MCF 10A (cell line): ENCODE results near the gene RNF150. TPM values are rescaled to one million over a fixed set of nuclear protein-coding genes. Genes with fewer than 3 reads are reported as not detected.

Experiments used
- BruUV-seq: library from RNA; stranded (reverse); fragments of 400-500 nt; replicated peaks from 2 replicates; lab custom pipeline; 2021; lab: Mats Ljungman, UMichigan
- CTCF ChIA-PET: fragments of 300-600 bp; sonication (Branson Sonifier 250); formaldehyde crosslinking; extraction: SDS; loops from one replicate; lab custom pipeline; 2021; ENCODE audit warnings: antibody characterized with exemption, inconsistent platforms; lab: Yijun Ruan, JAX
- POLR2A ChIA-PET: fragments of 300-600, 350-650 bp; sonication (Branson Sonifier 250); formaldehyde crosslinking; extraction: SDS; loops from one replicate; lab custom pipeline; 2020; ENCODE audit warnings: antibody characterized with exemption, inconsistent platforms; lab: Yijun Ruan, JAX
- DNase-seq: peaks from one replicate; pipeline ENCODE4 v3.0.0-alpha.2; 2018; ENCODE audit not compliant: unreplicated experiment
- H3K27ac Mint-ChIP-seq: one replicate; pipeline ENCODE4 v1.8.0; 2022; ENCODE audit warnings: mild to moderate bottlenecking, low read depth, mixed read lengths; ENCODE audit not compliant: unreplicated experiment
- H3K27me3 Mint-ChIP-seq: one replicate; pipeline ENCODE4 v1.8.0; 2022; ENCODE audit warnings: mixed read lengths; ENCODE audit not compliant: insufficient read depth, unreplicated experiment
- H3K36me3 Mint-ChIP-seq: one replicate; pipeline ENCODE4 v1.8.0; 2022; ENCODE audit warnings: mild to moderate bottlenecking, moderate library complexity, mixed read lengths; ENCODE audit not compliant: insufficient read depth, unreplicated experiment
- H3K4me1 Mint-ChIP-seq: one replicate; pipeline ENCODE4 v1.8.0; 2022; ENCODE audit warnings: mixed read lengths; ENCODE audit not compliant: insufficient read depth, unreplicated experiment
- H3K4me3 Mint-ChIP-seq: one replicate; pipeline ENCODE4 v1.8.0; 2022; ENCODE audit warnings: mild to moderate bottlenecking, moderate library complexity, mixed read lengths; ENCODE audit not compliant: unreplicated experiment
- H3K9me3 Mint-ChIP-seq: one replicate; pipeline ENCODE4 v1.8.0; 2022; ENCODE audit warnings: mixed read lengths; ENCODE audit not compliant: unreplicated experiment
- intact Hi-C: fragments of 100-400 bp; cut with micrococcal nuclease; formaldehyde crosslinking; loops from 2 replicates; pipeline ENCODE4 v1.14.1; 2022
- total RNA-seq: library from RNA; stranded (reverse); gene quantifications from 2 replicates; pipeline ENCODE4 v1.2.3, GENCODE V29; 2022
- TF ChIP-seq, protein P1 (sequence below): fragments of 200-600 bp; IDR thresholded peaks from one replicate; pipeline ENCODE4 v1.8.0; 2022; ENCODE audit warnings: antibody characterized with exemption, mild to moderate bottlenecking; ENCODE audit not compliant: unreplicated experiment

RNF150 gene
- total RNA-seq, 1 experiment from 2014 or later = 0.44 TPM

DNA sequence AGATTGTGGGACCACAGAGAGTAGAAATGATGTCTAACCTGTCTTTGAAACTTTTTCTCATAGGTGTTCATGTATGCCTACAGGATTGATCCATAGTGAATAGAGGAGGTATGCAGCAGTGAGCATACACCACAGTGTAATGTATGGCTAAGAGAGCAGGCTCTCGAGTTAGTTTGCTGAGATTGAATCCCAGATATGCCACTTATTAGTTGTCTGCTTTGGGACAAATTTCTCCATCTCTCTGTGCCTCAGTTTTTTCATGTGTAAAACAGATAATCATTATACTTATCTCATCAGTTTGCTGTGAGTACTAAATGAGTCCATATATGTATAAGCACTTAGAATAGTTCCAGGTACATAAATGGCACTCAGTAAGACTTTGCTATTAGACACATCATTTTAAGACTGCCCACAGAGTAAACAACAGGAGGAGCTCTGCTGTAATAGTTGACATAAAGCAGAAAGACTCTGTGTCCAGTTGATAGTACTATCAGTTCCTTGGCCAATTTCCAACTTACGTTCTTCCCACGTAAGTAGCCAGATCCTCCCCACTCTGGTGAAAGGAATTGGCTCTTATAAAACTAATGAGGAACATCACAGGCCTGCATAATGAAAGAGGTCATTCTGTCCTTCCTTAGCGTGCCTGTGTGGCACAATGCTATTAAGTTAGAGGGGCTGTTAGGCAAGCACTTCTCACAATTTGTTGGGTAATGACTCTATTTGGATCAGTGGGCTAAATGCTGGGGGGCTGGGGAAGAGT lies 20.7 kb upstream of the RNF150 start:
- ChIA-PET POLR2A (interaction anchor here (0.7 kb wide), 1 partner anchor 674 kb away, joined by 3 read pairs; no protein-coding TSS in a partner anchor), CTCF (no interaction called here)
- H3K9me3 Mint-ChIP-seq = no peaks in the 10 kb centered on the region
- no peaks in the 10 kb centered on the region for H3K36me3 Mint-ChIP-seq
- intact Hi-C loops = no loop called here
- peaks cover 6% of the 10 kb centered on the region for H3K4me1 Mint-ChIP-seq
- no peaks in the 10 kb centered on the region for H3K27me3 Mint-ChIP-seq
- BruUV-seq = no TSS peak
- DNase-seq = no peak
- H3K4me3 Mint-ChIP-seq = no peak overlapping the region
- H3K27ac Mint-ChIP-seq = no peak overlapping the region
- TF ChIP-seq, protein P1, sequence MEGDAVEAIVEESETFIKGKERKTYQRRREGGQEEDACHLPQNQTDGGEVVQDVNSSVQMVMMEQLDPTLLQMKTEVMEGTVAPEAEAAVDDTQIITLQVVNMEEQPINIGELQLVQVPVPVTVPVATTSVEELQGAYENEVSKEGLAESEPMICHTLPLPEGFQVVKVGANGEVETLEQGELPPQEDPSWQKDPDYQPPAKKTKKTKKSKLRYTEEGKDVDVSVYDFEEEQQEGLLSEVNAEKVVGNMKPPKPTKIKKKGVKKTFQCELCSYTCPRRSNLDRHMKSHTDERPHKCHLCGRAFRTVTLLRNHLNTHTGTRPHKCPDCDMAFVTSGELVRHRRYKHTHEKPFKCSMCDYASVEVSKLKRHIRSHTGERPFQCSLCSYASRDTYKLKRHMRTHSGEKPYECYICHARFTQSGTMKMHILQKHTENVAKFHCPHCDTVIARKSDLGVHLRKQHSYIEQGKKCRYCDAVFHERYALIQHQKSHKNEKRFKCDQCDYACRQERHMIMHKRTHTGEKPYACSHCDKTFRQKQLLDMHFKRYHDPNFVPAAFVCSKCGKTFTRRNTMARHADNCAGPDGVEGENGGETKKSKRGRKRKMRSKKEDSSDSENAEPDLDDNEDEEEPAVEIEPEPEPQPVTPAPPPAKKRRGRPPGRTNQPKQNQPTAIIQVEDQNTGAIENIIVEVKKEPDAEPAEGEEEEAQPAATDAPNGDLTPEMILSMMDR = no peak

DNA sequence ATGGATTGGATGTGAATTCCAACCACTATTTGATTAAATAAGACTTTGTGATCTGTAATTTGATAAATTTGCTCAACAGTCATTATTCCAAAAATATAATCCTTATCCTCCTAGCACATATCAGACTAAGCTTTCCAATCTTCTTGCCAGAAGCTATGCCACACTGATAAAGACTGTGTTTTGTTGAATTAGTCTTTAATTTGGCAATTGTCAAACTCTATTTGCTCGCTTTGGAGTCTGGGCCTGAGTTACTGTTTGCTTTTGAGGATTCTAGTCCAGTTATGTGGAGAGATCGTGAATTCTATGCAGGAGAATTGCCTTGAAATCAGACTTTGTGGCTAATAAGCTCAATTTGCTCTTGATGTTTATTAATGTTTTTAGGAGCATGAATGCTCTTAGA lies 10.9 kb upstream of the RNF150 start:
- H3K36me3 Mint-ChIP-seq = no peaks in the 10 kb centered on the region
- intact Hi-C loops = no loop called here
- DNase-seq = no peak
- TF ChIP-seq, protein P1 = no peak
- H3K27ac Mint-ChIP-seq = no peak overlapping the region
- no TSS peak for BruUV-seq
- H3K4me3 Mint-ChIP-seq = no peak overlapping the region
- no peaks in the 10 kb centered on the region for H3K9me3 Mint-ChIP-seq
- no peaks in the 10 kb centered on the region for H3K4me1 Mint-ChIP-seq
- CTCF ChIA-PET = interaction anchor here (0.6 to 2.6 kb wide), 4 partner anchors 11 to 260 kb away, joined by 3 to 13 read pairs (median 4); partner anchors contain the start of gene RNF150
- no peaks in the 10 kb centered on the region for H3K27me3 Mint-ChIP-seq
- POLR2A ChIA-PET = no interaction called here

DNA sequence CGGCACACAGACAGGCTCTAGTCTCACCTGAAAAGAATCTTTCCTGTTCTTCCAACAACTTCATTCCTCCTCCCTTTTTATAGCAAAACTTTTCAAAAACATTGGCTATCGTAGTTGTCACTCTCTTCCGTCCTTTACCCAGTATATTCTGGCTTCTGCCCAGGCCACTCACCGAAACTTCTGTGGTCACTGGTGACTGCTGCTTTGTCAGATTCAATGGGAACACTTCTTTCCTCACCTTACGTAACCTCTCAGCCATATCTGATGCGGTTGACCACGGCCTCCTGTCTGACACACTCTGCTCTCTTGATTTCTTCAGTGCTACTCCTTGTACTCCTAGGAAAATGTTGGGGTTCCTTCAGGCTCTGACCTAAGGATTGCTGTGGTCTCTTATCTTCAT lies 9.2 kb upstream of the RNF150 start:
- TF ChIP-seq, protein P1 = no peak
- H3K4me3 Mint-ChIP-seq = no peak overlapping the region
- intact Hi-C loops = no loop called here
- BruUV-seq = no TSS peak
- H3K27ac Mint-ChIP-seq = no peak overlapping the region
- no peaks in the 10 kb centered on the region for H3K36me3 Mint-ChIP-seq
- POLR2A ChIA-PET = no interaction called here
- peaks cover 4% of the 10 kb centered on the region for H3K27me3 Mint-ChIP-seq
- no peaks in the 10 kb centered on the region for H3K4me1 Mint-ChIP-seq
- CTCF ChIA-PET = interaction anchor here (0.8 kb wide), 1 partner anchor 281 kb away, joined by 3 read pairs; no protein-coding TSS in a partner anchor
- H3K9me3 Mint-ChIP-seq = no peaks in the 10 kb centered on the region
- peak; percentile 8 for DNase-seq

DNA sequence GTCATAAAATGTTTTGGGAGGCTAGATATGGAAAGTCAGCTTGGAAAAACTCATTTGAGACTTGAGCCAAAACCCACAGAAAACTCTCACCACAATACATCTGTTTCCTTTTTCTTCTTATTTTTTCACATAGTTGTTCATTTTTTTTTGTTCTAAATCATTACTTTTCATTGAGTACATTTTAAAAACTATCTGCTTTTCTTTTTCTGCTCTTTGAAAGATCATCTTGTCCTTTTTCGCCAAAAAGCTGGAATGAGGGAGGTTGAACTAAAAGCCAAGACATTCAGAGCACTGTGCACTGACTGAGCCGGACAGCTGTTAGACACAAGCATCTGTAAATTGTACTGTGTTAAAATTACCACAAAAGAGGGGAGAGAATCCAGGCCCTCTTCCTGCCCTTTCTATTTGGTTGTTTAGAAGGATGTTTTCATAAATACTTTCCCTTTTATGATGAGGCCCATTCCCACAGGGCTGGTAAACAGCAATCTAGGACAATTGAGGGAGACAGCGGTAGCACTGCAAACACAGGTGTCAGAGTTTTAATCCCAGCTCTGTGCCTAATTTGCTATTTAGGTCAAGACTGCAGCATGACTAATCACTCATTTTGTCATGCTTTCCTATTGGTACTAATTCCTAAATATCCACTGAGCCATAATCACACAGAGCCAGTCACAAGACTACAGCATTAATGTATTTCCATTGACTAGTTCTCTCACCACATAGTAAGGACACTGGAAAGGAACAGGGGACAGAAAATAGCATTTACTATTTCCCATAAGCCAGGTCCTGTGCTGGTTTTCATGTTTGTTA lies 7.3 kb upstream of the RNF150 start:
- ChIA-PET CTCF (interaction anchor here (0.6 to 1.3 kb wide), 3 partner anchors 7 to 279 kb away, joined by 3 to 4 read pairs (median 3); no protein-coding TSS in a partner anchor), POLR2A (no interaction called here)
- intact Hi-C loops = no loop called here
- BruUV-seq = no TSS peak
- no peak for DNase-seq
- no peaks in the 10 kb centered on the region for H3K9me3 Mint-ChIP-seq
- H3K4me3 Mint-ChIP-seq = no peak overlapping the region
- H3K27ac Mint-ChIP-seq = no peak overlapping the region
- H3K4me1 Mint-ChIP-seq = no peaks in the 10 kb centered on the region
- H3K36me3 Mint-ChIP-seq = no peaks in the 10 kb centered on the region
- peaks cover 23% of the 10 kb centered on the region for H3K27me3 Mint-ChIP-seq
- TF ChIP-seq, protein P1 = no peak
